ENCODE measurements around the gene XRCC1. TPM values are rescaled to one million over a fixed set of nuclear protein-coding genes. Genes with fewer than 3 reads are reported as not detected.
"Not testable (repeated sequence)": the region's sequence is repeated elsewhere in the genome, so short reads cannot be mapped to it uniquely, and the experiment has no call there.

The XRCC1 gene
- total RNA-seq, 2 experiments from 2014 or later: 29.4 to 32.4 TPM

- no peak for TF ChIP-seq CTCF (IDR thresholded peaks at IDR 0.05)
- peaks cover 22% of the 10 kb centered on the region for H3K4me1 Mint-ChIP-seq (ENCODE audit: low read depth)
- no peaks in the 10 kb centered on the region for H3K9me3 Mint-ChIP-seq
- H3K36me3 Mint-ChIP-seq (ENCODE audit: low read depth): peaks cover 25% of the 10 kb centered on the region
- POLR2A ChIA-PET: interaction anchor here (1.4 kb wide), 1 partner anchor 22 kb away, joined by 3 read pairs; no protein-coding TSS in a partner anchor
- H3K27ac Mint-ChIP-seq: no peak overlapping the region
- intact Hi-C loops (cut with micrococcal nuclease): loop anchor here (10.0 kb wide), 1 partner anchor 58 kb away; the partner anchor contains the start of gene ZNF575
- CTCF ChIA-PET: interaction anchor here (1.0 to 12.2 kb wide), 5 partner anchors 17 to 145 kb away, joined by 4 to 188 read pairs (median 62); partner anchors contain the start of genes PINLYP, XRCC1 and ZNF575
- H3K27me3 Mint-ChIP-seq: no peaks in the 10 kb centered on the region
- no peak for ATAC-seq
- H3K4me3 Mint-ChIP-seq: no peak overlapping the region
- DNase-seq: no peak
These were observed 17.5 kb upstream of the XRCC1 start for GRCh38 chr19:43592800-43593350.

- H3K9me3 Mint-ChIP-seq: no peaks in the 10 kb centered on the region
- peaks cover 15% of the 10 kb centered on the region for H3K4me1 Mint-ChIP-seq (ENCODE audit: low read depth)
- peaks cover 23% of the 10 kb centered on the region for H3K36me3 Mint-ChIP-seq (ENCODE audit: low read depth)
- ChIA-PET CTCF (interaction anchor here (12.2 kb wide), 1 partner anchor 36 kb away, joined by 188 read pairs; no protein-coding TSS in a partner anchor), POLR2A (interaction anchor here (0.6 to 1.4 kb wide), 2 partner anchors 11 to 21 kb away, joined by 3 read pairs; no protein-coding TSS in a partner anchor)
- intact Hi-C loops (cut with micrococcal nuclease): loop anchor here (10.0 kb wide), 1 partner anchor 57 kb away; the partner anchor contains the start of gene ZNF575
- H3K4me3 Mint-ChIP-seq: no peak overlapping the region
- DNase-seq (no peak), ATAC-seq (no peak)
- TF ChIP-seq CTCF (IDR thresholded peaks at IDR 0.05): no peak
- H3K27ac Mint-ChIP-seq: no peak overlapping the region
- no peaks in the 10 kb centered on the region for H3K27me3 Mint-ChIP-seq
These were observed 16.8 kb upstream of the XRCC1 start for GRCh38 chr19:43591904-43592772.

- H3K36me3 Mint-ChIP-seq (ENCODE audit: low read depth): peaks cover 32% of the 10 kb centered on the region
- POLR2A ChIA-PET: interaction anchor here (0.9 kb wide), 1 partner anchor 9 kb away, joined by 3 read pairs; no protein-coding TSS in a partner anchor
- DNase-seq (peak; percentile 17), ATAC-seq (peak; percentile 43)
- intact Hi-C loops (cut with micrococcal nuclease): loop anchor here (10.0 kb wide), 1 partner anchor 55 kb away; the partner anchor contains the start of gene ZNF575
- no peaks in the 10 kb centered on the region for H3K27me3 Mint-ChIP-seq
- no peak overlapping the region for H3K4me3 Mint-ChIP-seq
- CTCF ChIA-PET: interaction anchor here (1.4 to 12.2 kb wide), 3 partner anchors 14 to 54 kb away, joined by 5 to 188 read pairs (median 5); partner anchors contain the start of genes PINLYP and XRCC1
- TF ChIP-seq CTCF (IDR thresholded peaks at IDR 0.05): no peak
- peak overlapping the region; percentile 55 for H3K27ac Mint-ChIP-seq
- peaks cover 15% of the 10 kb centered on the region for H3K4me1 Mint-ChIP-seq (ENCODE audit: low read depth)
- no peaks in the 10 kb centered on the region for H3K9me3 Mint-ChIP-seq
These were observed 14.4 kb upstream of the XRCC1 start for GRCh38 chr19:43589678-43590077.

- POLR2A ChIA-PET: interaction anchor here (0.9 to 1.7 kb wide), 2 partner anchors 9 to 14 kb away, joined by 3 to 5 read pairs; partner anchors contain the start of gene XRCC1
- Mint-ChIP-seq H3K9me3 (no peaks in the 10 kb centered on the region), H3K36me3 (ENCODE audit: low read depth) (peaks cover 32% of the 10 kb centered on the region), H3K27me3 (no peaks in the 10 kb centered on the region), H3K4me1 (ENCODE audit: low read depth) (peaks cover 16% of the 10 kb centered on the region), H3K4me3 (no peak overlapping the region), H3K27ac (peak overlapping the region; percentile 55)
- intact Hi-C loops (cut with micrococcal nuclease): no loop called here
- TF ChIP-seq CTCF (IDR thresholded peaks at IDR 0.05): no peak
- CTCF ChIA-PET: interaction anchor here (1.4 to 12.2 kb wide), 3 partner anchors 14 to 53 kb away, joined by 5 to 188 read pairs (median 5); partner anchors contain the start of genes PINLYP and XRCC1
- DNase-seq: no peak
- ATAC-seq: no peak
These were observed 13.9 kb upstream of the XRCC1 start for GRCh38 chr19:43589277-43589676.

- ATAC-seq; intact Hi-C loops (cut with micrococcal nuclease); H3K9me3 Mint-ChIP-seq; H3K27me3 Mint-ChIP-seq; DNase-seq; H3K4me3 Mint-ChIP-seq; H3K27ac Mint-ChIP-seq: not testable (repeated sequence)
- ChIA-PET CTCF (interaction anchor here (3.5 to 12.2 kb wide), 2 partner anchors 7 to 31 kb away, joined by 26 to 188 read pairs; no protein-coding TSS in a partner anchor), POLR2A (interaction anchor here (0.9 kb wide), 1 partner anchor 54 kb away, joined by 3 read pairs; the partner anchor contains the start of gene ZNF575)
- Mint-ChIP-seq H3K4me1 (ENCODE audit: low read depth) (peaks cover 10% of the 10 kb centered on the region), H3K36me3 (ENCODE audit: low read depth) (peaks cover 20% of the 10 kb centered on the region)
These were observed 11.7 kb upstream of the XRCC1 start for GRCh38 chr19:43587029-43587428.

Measured in activated CD8-positive, alpha-beta T cell treated with anti-CD3 and anti-CD28 coated beads for 36 hours (primary cell).